ENCODE results near the gene DDIT3.

DNA sequence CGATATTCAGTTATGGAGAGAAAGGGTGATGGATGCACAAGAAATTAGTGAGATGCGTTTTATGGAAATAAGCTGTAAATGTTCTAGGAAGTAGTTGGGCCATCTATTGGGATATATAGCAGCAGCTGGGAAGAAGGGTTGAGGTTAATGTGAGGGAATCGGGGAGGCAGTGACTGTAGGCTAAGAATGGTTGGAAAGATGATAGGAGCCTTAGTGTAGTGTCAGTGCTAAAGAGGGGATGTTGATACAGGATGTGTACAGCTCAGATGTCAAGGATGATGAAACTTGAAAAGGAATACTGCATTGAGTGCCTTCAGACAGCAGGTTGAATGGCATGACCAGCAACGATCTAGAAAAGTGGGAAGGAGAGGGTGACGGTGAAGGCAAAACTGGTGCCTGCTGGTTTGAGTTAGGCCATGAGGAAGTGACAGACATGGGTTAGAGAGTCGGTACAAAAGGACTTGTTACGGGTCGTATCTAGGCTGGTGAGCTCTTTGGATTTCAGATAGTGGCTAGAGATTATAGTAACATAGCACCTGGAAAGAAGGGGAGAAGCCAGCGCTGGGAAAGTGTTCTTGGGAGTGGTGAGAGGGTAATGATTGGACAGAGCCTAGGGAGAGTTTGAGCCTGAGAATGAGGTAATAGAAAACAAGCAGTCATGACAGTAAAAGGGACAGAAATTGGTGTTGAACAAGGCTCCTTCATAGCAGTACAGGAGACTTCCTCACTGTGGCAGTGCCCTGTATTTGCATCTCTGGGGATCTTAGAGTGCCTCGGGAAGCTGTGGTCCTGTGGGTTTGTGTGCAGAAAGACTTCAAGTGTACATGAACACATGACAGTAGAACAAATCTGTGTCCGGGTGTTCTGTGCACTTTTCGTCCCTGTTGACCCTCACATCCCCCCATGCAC is 22.8 kb downstream of the DDIT3 start:
- TF ChIP-seq, protein P1, sequence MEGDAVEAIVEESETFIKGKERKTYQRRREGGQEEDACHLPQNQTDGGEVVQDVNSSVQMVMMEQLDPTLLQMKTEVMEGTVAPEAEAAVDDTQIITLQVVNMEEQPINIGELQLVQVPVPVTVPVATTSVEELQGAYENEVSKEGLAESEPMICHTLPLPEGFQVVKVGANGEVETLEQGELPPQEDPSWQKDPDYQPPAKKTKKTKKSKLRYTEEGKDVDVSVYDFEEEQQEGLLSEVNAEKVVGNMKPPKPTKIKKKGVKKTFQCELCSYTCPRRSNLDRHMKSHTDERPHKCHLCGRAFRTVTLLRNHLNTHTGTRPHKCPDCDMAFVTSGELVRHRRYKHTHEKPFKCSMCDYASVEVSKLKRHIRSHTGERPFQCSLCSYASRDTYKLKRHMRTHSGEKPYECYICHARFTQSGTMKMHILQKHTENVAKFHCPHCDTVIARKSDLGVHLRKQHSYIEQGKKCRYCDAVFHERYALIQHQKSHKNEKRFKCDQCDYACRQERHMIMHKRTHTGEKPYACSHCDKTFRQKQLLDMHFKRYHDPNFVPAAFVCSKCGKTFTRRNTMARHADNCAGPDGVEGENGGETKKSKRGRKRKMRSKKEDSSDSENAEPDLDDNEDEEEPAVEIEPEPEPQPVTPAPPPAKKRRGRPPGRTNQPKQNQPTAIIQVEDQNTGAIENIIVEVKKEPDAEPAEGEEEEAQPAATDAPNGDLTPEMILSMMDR (IDR thresholded peaks at IDR 0.05), result no peak
- TF ChIP-seq POLR2A (IDR thresholded peaks at IDR 0.05), result no peak
